Stimulated activated CD4-positive, alpha-beta T cell treated with anti-CD3 and anti-CD28 coated beads, TNF-alpha, amount 100 ng/mL, for 1 hour (primary cell): ENCODE measurements around the gene KCNG2.
"Not testable (repeated sequence)": the region's sequence is repeated elsewhere in the genome, so short reads cannot be mapped to it uniquely, and the experiment has no call there.

Experiments
- DNase-seq, 3 donors: peaks; one replicate each; pipeline ENCODE4 v3.0.0-alpha.2; 2020; ENCODE audit warnings: low read depth in 3 of 3, low spot score in 1 of 3

KCNG2 gene

DNA sequence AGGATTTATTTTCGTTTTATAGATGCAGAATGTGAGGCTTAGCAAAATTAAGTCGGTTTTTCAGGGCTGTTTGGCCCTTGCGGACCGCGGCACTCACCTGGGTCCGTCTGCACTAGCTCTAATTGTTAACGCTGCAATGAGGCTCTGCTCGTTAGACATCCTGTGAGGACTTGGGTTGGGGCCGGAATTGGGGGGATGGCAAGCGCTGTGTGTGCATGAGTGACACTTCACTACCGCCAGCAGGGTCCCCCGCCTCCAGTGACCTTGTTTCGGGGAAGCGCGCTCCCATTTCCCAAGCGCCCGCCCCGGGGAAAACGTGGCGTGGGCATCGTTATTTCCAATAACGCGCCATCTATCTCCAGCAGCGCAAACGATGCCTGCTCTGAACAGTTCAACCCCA lies 54.2 kb downstream of the KCNG2 start:
- no peak for DNase-seq

DNA sequence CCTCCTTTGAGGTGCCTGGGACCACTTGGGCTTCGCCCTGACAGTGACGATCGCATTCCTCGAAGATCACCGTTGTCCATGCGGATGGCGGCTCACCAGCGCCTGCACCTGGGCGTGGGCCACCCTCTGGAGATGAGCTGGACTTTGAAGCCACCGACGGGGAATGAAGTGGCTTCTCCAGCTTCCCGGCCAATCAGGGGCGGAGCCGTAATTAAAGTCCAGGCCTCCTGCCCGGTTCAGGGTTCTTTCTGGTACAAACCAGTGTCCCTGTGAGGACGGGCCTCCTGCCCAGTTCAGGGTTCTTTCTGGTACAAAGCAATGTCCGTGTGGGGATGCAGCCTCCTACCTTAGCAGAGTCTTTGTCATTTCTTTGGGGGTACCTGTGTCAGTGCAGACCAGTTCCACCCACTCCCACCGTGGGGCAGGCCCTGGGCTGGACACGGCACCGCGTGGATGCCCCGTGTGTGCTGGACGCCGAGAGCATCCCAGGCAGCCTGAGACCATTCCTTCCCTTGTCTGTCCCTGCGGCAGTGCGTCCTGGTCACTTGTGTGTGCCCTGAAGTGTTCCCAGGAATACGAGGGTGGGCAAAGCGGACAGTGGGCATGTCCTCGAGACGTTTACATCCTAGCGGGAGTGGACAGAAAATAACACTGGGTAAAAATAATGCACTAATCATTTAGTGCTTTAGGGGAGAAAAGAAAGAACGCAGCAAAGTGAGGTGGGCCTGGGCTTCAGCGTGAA lies 55.0 kb downstream of the KCNG2 start:
- DNase-seq = no peak

DNA sequence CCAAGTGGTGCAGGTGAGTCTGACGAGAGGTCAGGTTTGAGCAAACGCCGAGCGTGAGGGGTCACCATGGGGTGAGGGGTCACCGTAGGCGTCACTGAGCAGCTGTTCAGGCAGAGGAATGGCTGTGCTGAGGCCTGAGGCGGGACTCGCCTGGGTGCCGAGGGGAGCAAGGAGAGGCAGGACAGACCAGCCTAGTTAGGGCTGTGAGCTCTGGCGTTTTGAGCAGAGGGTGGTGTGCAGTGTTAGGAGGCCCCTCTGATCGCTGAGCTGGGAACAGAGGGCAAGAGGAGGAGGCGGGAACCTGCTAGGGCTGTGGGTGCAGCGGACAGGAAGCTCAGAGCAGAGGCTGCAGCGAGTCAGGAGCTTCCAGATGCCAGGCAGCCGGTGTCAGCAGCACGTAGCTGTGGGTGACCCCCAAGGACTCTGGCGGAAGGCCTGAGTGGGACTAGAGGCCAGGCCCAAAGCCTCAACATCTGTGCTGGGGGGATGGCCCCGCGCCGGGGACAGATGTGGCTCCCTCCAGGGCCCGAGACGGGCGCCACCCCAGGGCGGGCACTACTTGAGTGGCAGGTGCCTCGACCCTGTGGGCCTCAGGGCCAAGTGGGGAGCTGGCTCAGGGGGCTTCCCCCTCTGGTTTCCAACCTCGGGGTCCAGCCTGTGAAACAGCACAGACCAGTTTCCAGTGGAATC lies 55.7 kb downstream of the KCNG2 start:
- no peak for DNase-seq

DNA sequence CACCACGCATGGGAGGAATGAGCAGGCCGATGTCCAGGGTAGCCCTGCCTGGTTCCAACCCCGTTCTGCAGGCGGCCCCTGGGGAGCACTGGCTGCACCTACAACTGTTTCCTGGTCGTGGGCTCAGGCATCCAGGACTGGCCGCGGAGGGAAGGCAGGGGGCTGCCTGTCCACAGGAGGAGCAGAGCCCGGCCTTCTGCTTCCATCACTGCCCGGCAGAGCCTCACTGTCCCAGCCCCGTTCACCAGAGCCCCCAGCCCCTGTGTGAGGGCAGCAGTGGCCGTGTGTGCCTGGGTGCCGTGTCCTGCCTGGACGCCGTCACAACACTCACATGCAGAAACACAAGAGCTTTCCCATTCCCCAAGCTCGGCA lies 56.2 kb downstream of the KCNG2 start:
- DNase-seq = no peak

DNA sequence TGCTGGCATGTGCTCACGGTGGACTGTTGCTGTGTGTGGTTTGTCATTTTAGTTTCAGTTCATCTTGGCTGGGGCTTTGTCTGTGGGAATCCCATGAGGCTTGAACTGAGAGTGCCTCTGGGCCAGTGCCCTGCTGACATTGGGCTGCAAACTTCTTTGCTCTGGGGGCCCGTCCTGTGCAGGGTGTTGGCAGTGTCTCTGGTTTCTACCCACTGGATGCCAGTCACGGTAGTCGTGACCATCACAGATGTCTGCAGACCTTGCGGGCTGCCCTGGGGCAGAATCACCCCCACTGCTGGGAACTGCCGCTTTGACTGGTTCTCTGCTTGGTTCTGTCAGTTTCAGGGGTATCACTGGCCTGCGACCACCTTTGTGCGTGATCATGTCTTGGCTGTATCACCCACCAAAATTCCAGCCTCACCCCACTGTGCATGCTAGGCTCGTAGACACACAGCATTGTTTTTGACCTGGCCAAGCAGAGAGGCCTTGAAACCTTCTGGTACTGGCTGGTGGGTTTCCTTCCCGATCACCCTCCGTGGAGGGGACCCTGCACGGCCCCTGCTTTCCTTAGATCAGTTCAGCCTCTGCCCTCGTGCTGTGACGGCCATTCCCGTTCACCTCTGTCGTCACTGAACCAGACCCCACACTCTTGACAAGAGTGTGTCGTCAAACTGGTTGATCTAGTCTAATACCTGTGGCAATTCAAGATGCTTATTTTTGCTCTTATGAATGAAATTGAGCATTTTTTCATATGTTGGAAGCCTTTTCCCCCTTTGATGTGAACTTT lies 57.6 kb downstream of the KCNG2 start:
- no peak for DNase-seq

DNA sequence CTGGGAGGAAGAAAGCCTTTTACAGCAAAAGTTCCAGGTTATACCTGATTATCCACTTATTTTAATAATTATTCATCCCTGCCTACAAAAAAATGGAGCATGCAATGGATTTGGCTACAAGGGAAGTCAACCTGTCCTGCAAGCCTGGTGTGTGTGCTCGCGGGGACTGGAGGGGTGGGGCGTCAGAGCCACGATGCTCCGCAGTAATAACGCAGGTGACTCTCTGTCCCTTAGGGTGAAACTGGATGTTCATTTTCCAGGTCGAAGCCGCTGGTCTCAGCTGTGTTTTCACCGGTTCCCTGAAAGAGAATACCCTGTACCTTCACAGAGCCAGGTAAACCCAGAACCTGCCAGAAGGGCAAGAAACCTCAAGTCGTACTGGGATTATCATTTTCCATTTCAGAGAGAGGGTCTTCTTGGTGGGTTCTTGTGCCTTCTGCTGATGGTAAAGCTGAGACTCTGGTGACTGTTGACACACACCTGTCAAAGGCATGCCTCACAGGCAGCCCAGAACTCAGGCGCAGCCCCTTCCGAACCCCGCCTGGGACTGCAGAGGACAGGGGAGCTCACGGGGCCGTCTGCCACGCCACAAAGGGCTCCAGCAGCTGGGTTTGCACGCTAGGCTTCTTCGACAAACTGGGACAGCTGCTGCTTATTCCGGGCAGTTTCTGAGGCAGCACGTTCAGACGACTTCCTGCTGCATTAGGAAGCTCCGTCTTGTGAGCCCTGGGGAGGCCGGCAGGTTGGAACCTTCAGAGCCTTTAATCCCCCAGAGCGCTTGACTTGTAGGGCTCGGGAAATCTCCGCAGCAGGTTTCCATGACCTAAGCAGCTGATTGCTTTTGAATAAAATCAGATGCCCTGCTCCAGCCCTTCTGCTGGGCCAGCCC lies 58.6 kb downstream of the KCNG2 start:
- no peak for DNase-seq

DNA sequence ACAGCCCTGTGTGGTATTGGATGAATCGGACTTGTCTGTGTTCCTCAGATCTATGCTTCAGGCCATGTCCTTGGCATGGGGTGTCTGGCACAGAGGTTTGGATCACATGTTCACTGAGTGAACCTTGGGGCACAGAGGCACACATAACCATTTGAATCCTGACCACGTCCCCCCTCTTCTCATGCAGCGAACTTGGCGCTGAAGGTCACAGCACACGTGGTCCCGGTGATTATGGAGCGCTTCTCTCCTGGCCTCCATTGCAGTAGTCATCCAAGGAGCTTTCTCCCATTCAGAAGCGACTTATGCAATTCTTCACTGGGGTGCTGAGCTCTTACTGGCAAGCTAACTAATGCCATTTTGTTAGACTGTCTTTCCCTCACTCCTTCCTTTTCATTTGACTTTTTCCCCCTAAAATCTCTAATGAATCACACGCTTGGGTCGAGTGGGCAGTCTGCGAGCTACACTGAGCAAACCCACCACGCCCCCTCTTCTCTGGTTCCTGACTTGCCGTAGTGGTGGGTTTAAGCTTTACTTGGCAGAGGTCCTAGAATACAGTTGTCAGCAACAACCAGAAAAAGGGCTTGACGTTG lies 59.4 kb downstream of the KCNG2 start:
- DNase-seq = no peak

DNA sequence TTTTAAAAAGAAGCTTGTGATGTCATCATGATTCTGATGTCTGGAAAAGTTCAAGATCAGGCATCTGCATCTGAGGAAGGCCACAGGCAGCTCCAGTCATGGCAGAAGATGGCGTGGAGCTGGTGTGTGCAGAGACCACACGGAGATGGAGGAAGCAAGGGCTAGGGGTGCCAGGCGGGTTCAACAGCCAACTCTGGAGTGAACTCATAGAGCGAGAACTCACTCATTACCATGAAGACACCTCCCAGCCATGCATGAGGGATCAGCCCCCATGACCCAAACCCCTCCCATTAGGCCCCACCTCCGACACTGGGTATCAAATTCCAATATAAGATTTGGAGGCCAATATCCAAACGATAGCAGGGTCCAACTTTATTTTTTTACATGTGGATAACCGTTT lies 61.6 kb downstream of the KCNG2 start:
- no peak for DNase-seq

DNA sequence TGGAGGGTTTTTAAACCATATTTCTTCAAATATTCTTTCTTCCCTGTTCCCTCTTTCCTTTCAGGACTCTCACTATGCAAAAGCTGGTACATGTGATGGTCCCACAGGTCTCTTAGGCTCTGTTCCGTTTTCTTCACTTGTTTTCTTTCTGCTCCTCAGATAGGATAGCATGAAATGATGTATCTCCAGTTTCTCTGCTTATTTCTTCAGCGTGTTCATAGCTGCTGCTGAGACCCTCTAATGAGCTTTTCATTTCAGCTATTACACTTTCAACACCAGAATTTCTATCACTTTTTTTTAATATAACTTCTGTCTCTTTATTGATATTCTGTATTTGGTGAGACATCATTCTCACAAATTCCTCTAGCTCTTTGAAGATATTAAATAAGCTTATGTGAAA lies 63.9 kb downstream of the KCNG2 start:
- DNase-seq = no peak

DNA sequence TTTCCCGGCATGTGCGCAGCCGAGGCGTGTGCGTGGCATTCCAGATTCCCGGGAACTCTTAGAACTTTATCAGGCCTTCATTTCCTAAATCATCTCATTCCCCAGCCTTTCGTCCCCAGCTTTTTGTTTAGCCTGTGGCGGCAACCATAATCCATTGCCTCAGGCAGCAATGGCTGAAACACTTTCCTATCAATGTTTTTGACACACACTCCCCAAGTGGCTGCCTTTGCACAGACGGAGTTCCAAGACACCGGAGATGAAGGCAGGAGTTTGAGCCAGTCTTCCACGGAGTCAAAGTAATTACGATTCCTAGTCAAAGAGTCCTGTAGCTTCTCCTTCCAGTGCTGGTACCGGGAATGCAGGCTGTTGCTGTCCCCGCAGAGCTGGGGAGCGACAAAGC lies 64.8 kb downstream of the KCNG2 start:
- DNase-seq = no peak

DNA sequence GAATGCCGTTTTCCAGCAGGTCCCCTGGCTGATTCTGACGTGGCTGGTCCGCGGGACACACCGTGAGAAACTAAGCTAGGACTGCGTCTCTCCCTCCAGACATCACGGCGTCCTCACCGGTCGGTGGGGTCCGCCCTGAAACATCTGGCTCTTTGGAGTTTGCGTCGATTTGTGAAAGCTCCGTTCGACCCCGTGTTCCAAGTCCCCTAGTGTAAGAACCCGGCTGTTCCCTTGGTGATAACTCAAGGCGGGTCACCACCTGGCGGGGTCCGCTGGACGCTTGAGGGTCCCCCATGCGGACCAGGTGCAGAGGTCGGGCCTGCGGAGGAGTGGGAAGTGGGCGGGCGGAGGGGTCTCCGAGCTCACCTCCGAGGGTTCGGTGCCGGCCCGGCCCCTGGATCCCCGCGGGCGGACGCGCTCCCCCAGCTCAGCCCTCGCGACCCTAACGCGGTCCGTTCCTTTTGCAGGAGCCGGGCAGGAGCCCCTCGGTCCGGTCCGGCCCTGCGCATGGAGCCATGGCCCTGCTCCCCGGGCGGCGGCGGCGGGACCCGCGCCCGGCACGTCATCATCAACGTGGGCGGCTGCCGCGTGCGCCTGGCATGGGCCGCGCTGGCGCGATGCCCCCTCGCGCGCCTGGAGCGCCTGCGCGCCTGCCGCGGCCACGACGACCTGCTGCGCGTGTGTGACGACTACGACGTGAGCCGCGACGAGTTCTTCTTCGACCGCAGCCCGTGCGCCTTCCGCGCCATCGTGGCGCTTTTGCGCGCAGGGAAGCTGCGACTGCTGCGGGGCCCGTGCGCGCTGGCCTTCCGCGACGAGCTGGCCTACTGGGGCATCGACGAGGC lies 65.6 kb downstream of the KCNG2 start:
- no peak for DNase-seq

DNA sequence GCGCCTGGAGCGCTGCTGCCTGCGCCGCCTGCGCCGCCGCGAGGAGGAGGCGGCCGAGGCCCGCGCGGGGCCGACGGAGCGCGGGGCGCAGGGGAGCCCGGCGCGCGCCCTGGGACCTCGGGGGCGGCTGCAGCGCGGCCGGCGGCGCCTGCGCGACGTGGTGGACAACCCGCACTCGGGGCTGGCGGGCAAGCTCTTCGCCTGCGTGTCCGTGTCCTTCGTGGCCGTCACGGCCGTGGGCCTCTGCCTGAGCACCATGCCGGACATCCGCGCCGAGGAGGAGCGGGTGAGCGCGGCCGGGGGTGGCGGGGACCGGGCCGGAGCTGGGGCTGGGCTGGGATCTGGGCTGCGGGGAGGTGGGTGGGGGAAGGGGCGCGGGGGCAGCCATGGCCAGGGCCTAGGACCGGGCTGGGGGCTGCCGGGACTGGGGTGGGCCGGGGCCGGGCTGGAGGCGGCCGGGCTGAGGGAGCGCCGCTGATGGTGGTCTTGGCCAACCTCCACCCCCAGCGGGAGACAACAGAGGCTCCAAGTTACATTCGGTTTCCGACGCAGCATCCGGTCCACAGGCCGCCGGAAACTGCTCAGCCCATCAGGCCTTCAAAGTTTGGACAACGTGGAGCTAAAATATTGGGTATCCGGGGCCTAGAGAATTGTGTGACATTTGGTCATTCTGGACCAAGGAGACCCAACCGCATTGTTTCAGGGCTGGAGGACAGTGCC lies 66.4 kb downstream of the KCNG2 start:
- DNase-seq = no peak

DNA sequence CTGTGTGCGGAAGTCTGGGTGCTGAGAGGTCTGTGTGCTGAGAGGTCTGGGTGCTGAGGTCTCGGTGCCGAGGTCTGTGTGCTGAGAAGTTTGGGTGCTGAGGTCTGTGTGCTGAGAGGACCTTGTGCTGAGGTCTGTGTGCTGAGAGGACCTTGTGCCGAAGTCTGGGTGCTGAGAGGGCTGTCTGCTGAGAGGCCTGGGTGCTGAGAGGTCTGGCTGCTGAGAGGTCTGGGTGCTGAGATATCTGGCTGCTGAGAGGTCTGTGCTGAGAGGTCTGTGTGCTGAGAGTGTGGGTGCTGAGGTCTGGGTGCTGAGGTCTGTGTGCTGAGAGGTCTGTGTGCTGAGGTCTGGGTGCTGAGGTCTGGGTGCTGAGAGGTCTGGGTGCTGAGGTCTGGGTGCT lies 67.2 kb downstream of the KCNG2 start:
- DNase-seq = not testable (repeated sequence)

DNA sequence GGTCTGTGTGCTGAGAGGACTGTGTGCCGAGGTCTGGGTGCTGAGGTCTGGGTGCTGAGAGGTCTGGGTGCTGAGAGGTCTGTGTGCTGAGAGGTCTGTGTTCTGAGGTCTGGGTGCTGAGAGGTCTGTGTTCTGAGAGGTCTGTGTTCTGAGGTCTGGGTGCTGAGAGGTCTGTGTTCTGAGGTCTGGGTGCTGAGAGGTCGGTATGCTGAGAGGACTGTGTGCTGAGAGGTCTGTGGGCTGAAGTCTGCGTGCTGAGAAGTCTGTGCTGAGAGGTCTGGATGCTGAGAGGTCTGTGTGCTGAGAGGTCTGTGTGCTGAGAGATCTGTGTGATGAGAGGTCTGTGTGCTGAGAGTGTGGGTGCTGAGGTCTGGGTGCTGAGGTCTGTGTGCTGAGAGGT lies 68.2 kb downstream of the KCNG2 start:
- DNase-seq = not testable (repeated sequence)

DNA sequence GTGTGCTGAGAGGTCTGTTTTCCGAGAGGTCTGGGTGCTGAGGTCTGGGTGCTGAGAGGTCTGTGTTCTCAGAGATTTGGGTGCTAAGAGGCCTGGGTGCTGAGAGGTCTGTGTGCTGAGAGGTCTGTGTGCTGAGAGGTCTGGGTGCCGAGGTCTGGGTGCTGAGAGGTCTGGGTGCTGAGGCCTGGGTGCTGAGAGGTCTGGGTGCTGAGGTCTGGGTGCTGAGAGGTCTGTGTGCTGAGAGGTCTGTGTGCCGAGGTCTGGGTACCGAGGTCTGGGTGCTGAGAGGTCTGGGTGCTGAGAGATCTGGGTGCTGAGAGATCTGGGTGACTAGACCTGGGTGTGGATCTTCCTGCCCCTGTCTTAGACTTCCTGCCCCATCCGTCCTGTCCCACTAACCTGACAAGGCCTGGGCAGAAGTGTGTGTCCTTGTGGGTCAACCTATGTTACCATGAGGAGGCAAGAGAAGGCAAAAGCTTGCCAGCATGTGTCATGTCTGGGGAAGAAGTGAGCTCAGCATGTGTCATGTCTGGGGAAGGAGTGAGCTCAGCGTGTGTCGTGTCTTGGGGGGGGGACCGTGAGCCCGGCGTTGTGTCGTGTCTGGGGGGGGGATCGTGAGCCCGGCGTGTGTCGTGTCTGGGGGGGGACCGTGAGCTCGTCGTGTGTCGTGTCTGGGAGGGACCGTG lies 69.3 kb downstream of the KCNG2 start:
- DNase-seq = no peak

DNA sequence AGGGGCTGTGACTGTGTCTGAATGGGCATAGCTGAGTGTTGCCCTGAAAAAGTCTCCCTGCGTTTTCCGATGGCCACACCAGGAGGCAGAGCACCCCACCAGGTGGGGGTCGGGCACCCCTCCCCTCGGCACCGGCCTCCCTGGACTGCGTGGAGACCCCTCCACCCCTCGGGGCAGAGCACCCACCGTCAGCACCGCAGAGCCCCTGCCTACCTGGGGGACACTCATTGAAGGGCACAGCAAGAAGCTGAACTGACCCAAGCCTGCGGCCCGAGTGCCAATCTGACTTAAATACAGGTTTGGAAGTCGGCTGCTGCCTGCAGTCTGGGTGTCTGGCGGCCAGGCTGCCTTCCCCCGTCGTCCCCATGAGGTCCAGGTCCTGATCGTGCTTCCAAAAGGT lies 69.9 kb downstream of the KCNG2 start:
- DNase-seq = no peak

DNA sequence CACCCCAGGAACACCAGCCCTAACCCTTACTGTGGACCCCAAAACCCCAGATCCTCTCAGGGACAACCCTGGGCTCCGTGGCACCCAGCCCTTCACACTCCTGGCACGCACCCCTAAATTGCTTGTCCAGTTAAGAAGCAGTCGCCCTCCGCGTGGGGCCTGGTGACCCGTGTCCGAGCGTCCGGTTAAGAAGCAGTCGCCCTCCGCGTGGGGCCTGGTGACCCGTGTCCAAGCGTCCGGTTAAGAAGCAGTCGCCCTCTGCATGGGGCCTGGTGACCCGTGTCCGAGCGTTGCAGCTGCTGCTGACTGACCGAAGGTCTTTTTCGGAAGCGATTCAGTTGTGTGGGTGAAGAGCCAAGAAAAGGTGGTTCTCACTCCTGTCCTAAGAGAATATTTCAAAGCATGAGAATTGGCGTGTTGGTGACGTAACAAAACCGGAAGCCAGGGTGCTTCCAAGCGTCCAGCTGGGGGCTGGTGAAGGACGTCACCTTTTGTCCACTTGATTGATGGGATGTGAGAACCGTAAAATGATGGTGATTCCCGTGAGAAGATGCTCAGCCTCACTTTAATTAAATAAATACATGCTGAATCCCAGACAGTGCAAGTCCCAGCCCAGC lies 70.5 kb downstream of the KCNG2 start:
- no peak for DNase-seq

DNA sequence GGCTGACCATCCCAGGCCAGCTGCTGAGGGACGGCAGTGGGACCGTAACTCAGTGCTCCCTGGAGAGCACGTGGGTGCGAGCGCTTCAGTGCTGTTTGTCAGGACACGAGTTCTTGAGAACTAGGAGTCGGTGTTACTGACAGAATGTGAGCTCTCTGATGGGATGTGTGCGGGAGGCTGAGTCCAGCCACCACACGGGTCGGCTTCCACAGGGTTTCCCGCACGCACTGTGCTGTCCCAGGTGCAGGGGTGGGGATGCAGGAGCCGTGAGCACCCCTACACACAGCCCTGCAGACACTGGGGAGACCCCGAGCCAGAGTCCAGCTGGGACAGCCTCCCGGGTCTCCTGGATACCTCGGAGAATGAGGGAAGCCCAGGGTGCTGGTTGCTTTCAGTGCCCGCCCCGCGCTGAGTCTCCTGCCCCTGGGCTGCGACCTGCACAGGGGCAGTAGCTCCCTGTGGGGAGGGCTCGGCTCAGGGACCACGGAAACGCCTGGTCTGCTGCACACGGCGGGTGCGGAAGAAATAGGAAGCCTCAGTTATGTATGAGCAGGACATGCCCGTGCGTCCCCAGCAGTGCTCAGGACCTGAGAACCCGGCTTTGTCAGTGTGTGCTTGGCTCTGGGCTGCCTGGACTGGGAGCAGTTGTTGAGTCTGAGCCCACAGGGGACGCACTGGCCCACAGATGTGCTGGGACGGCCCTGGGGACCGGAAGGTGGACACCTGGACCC lies 71.2 kb downstream of the KCNG2 start:
- no peak for DNase-seq
